Immature natural killer cell (primary cell): Measurements from ENCODE around the gene ABLIM2. TPM values are rescaled to one million over a fixed set of nuclear protein-coding genes. Genes with fewer than 3 reads are reported as not detected.

Experiments
- polyA plus RNA-seq, 3 donors: library from polyadenylated mRNA; unstranded; fragments of 300-500 nt; fragmentation: Illumina TruSeq; gene quantifications; one replicate each; pipeline ENCODE4 v1.2.3, GENCODE V29; 2021

Gene ABLIM2
- polyA plus RNA-seq, 3 donors from 2014 or later, result 0.27 to 4.1 (median 0.43) TPM

Other genes with a start within 250 kb of the ABLIM2 start
- 1 to 10 TPM in 1 of 3 donors, under 1 TPM in 1, not detected in 1; 0.32 to 1.2 TPM for gene AFAP1, start 219.0 kb downstream of the ABLIM2 start, polyA plus RNA-seq
- gene SH3TC1, start 40.5 kb upstream of the ABLIM2 start, polyA plus RNA-seq, result 10 to 100 TPM in 1 of 3 donors, 1 to 10 TPM in 2; 3.4 to 18.1 (median 4.2) TPM
- gene HTRA3, start 110.9 kb upstream of the ABLIM2 start, polyA plus RNA-seq, result not detected